ENCODE data around the gene MAX.

Gene MAX

DNA sequence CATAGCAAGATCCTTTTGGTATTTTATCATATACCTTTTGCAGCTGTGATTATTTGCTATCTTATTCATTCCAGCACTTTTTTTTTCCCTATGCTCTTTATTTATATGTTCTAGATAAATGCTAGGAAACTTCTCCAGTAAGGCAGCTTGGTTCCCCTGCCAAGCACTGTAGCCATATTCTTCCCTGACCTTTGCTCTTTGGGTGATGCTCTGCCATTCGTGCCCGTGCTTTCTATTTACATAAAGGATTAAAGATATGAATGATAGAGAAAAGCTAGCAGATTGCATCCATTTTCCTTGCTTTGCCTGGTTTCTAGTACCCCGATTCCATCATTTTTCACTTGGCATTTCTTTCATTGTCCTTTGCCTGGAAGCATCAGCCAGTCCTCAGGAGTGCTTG, 73.4 kb downstream of the MAX start:
- H3K4me3 ChIP-seq (replicated peaks; ENCODE audit: low read depth, low read length): no peak overlapping the region
- TF ChIP-seq, protein P1, sequence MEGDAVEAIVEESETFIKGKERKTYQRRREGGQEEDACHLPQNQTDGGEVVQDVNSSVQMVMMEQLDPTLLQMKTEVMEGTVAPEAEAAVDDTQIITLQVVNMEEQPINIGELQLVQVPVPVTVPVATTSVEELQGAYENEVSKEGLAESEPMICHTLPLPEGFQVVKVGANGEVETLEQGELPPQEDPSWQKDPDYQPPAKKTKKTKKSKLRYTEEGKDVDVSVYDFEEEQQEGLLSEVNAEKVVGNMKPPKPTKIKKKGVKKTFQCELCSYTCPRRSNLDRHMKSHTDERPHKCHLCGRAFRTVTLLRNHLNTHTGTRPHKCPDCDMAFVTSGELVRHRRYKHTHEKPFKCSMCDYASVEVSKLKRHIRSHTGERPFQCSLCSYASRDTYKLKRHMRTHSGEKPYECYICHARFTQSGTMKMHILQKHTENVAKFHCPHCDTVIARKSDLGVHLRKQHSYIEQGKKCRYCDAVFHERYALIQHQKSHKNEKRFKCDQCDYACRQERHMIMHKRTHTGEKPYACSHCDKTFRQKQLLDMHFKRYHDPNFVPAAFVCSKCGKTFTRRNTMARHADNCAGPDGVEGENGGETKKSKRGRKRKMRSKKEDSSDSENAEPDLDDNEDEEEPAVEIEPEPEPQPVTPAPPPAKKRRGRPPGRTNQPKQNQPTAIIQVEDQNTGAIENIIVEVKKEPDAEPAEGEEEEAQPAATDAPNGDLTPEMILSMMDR (IDR thresholded peaks at IDR 0.05; ENCODE audit: low read length, missing control alignments): no peak
- DNase-seq (ENCODE audit: low read depth): no peak

DNA sequence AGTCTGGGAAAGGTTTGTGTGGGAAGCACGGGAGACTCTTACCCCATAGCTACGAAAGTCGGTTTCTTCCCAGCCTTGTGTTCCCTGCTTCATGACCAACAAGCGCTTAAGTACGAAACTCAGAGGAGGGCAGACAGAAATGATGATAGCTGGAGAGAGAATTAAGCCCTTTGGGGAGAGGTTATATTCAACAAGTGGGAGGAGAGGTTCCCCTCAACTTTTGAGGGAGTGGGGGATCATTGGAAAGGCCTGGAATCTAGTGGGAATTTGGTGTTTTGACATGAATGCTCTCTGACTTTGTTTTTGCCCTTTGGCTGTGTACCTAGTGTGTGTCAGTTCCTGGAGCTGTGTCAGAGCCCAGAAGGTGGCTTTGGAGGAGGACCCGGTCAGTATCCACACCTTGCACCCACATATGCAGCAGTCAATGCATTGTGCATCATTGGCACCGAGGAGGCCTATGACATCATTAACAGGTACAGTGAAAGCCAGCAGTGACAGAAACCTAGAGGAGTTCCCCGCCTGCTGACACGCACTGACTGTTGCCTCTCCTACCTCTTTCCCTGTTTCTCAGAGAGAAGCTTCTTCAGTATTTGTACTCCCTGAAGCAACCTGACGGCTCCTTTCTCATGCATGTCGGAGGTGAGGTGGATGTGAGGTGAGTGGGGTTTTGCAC, 75.1 kb downstream of the MAX start:
- TF ChIP-seq, protein P1 (IDR thresholded peaks at IDR 0.05; ENCODE audit: low read length, missing control alignments): no peak

DNA sequence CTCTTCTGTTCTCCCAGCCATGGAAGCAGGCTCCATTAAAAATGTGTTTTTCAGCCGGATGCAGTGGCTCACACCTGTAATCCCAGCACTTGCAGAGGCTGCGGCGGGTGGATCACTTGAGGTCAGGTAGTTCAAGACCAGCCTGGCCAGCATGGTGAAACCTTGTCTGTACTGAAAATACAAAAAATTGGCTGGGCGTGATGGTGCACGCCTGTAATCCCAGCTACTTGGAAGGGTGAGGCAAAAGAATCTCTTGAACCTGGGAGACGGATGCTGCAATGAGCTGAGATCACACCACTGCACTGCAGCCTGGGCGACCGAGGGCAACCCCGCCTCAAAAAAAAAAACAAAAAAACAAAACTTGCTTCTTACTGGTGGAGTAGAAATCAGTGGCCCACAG, 75.8 kb downstream of the MAX start:
- TF ChIP-seq, protein P1 (IDR thresholded peaks at IDR 0.05; ENCODE audit: low read length, missing control alignments): no peak
- DNase-seq (ENCODE audit: low read depth): no peak
- no peak overlapping the region for H3K4me3 ChIP-seq (replicated peaks; ENCODE audit: low read depth, low read length)

More for the DNA sequence above, 75.1 kb downstream of the MAX start:
- DNase-seq (ENCODE audit: low read depth): no peak
- H3K4me3 ChIP-seq (replicated peaks; ENCODE audit: low read depth, low read length): no peak overlapping the region

DNA sequence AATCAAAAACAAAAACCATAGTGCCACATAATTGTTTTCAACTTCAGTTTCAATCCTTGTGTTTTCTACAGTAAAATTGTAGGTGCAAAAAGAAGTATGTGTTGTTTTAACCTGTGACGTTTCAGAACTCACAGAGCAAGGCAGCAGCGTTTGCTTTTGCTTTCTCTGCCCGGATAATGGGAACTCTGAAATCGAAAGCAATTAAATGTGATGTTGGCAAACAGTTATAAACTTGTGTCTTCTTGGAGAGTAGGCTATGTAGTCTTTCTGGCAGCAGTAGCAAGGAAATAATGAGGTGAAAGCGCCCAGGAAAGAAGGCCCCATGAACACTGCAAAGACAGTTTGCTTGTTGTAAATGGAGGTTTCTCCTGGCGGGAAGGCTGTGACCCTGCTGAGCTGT, 76.5 kb downstream of the MAX start:
- H3K4me3 ChIP-seq (replicated peaks; ENCODE audit: low read depth, low read length): no peak overlapping the region
- TF ChIP-seq, protein P1 (IDR thresholded peaks at IDR 0.05; ENCODE audit: low read length, missing control alignments): no peak
- no peak for DNase-seq (ENCODE audit: low read depth)

Measured in fibroblast of pulmonary artery (primary cell).